SH-SY5Y (cell line): ENCODE measurements around the gene C12orf76.

Experiments
- GATA2 ChIP-seq: IDR thresholded peaks from 2 replicates; pipeline ENCODE4 v1.6.1; 2011; ENCODE audit warnings: mild to moderate bottlenecking, low read depth, low read length
- GATA3 ChIP-seq: IDR thresholded peaks from 2 replicates; pipeline ENCODE4 v1.6.1; 2011; ENCODE audit warnings: low read depth, mild to moderate bottlenecking, low read length, moderate library complexity

Gene C12orf76

GRCh38 chr12:110002676-110003515 is 45.4 kb downstream of the C12orf76 start:
- TF ChIP-seq GATA2 (no peak), GATA3 (no peak)

GRCh38 chr12:110001596-110001995 is 46.7 kb downstream of the C12orf76 start:
- TF ChIP-seq GATA3 (no peak), GATA2 (no peak)

- TF ChIP-seq GATA2, result no peak
- TF ChIP-seq GATA3, result no peak
These were observed 48.3 kb downstream of the C12orf76 start for GRCh38 chr12:109999983-110000505.

GRCh38 chr12:109999649-109999971 is 48.7 kb downstream of the C12orf76 start:
- TF ChIP-seq GATA3, result no peak
- TF ChIP-seq GATA2, result no peak

GRCh38 chr12:109998904-109999648 is 49.2 kb downstream of the C12orf76 start, which contains the start of gene ANKRD13A:
Gene ANKRD13A, plus strand, starts transcription at chr12:109999430. Its CDS starts 259 bp downstream, at chr12:109999689.
- TF ChIP-seq GATA3 (no peak), GATA2 (no peak)

- TF ChIP-seq GATA2, result no peak
- TF ChIP-seq GATA3, result no peak
These were observed 50.0 kb downstream of the C12orf76 start for GRCh38 chr12:109998241-109998903.

GRCh38 chr12:109997393-109997792 is 50.9 kb downstream of the C12orf76 start:
- TF ChIP-seq GATA3, result no peak
- no peak for TF ChIP-seq GATA2

GRCh38 chr12:109996483-109996853 is 51.9 kb downstream of the C12orf76 start:
- TF ChIP-seq GATA3 (no peak), GATA2 (no peak)

GRCh38 chr12:109995686-109996482 is 52.4 kb downstream of the C12orf76 start, which contains the start of gene GIT2:
Gene GIT2, minus strand, starts transcription at chr12:109996368. Its CDS starts 144 bp downstream, at chr12:109996224.
- TF ChIP-seq GATA2, result no peak
- TF ChIP-seq GATA3, result no peak

- TF ChIP-seq GATA2 (no peak), GATA3 (no peak)
These were observed 53.0 kb downstream of the C12orf76 start for GRCh38 chr12:109995361-109995685.

- TF ChIP-seq GATA3, result no peak
- TF ChIP-seq GATA2, result no peak
These were observed 53.7 kb downstream of the C12orf76 start for GRCh38 chr12:109994401-109995175.

- TF ChIP-seq GATA2, result no peak
- no peak for TF ChIP-seq GATA3
These were observed 55.2 kb downstream of the C12orf76 start for GRCh38 chr12:109993091-109993490.

GRCh38 chr12:109991586-109991985 is 56.7 kb downstream of the C12orf76 start:
- TF ChIP-seq GATA3 (no peak), GATA2 (no peak)
